ENCODE measurements around the gene VWA8.

DNA sequence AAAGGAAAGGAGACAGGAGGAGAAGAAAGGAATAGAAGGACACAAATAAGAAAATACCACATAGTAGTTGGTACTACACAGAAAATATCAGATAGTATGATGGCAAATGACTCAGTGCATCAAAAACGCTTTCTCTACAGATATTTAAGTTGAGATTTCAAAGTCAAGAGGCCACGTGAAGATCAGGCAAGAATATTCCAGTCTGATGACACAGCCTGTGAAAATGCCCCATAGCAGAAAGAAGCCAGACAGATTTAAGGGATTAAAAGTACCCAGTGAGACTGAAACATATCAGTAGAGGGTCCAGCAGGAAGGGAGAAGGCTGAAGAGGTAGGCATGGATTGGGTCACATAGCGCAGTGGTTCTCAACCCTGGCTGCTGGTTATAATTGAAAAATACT, 113.7 kb downstream of the VWA8 start:
- TF ChIP-seq, protein P1, sequence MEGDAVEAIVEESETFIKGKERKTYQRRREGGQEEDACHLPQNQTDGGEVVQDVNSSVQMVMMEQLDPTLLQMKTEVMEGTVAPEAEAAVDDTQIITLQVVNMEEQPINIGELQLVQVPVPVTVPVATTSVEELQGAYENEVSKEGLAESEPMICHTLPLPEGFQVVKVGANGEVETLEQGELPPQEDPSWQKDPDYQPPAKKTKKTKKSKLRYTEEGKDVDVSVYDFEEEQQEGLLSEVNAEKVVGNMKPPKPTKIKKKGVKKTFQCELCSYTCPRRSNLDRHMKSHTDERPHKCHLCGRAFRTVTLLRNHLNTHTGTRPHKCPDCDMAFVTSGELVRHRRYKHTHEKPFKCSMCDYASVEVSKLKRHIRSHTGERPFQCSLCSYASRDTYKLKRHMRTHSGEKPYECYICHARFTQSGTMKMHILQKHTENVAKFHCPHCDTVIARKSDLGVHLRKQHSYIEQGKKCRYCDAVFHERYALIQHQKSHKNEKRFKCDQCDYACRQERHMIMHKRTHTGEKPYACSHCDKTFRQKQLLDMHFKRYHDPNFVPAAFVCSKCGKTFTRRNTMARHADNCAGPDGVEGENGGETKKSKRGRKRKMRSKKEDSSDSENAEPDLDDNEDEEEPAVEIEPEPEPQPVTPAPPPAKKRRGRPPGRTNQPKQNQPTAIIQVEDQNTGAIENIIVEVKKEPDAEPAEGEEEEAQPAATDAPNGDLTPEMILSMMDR (optimal IDR thresholded peaks at IDR 0.05 in 1 of 3, IDR thresholded peaks at IDR 0.05 in 1 of 3, conservative IDR thresholded peaks at IDR 0.05 in 1 of 3; ENCODE audit: extremely low read depth in 1 of 3, insufficient read depth in 2 of 3, low read length in 3 of 3) = no peak
- TF ChIP-seq EZH2 (IDR thresholded peaks at IDR 0.05; ENCODE audit: low read length) = no peak
